Cortex of kidney (tissue), 1 donor: ENCODE results near the gene MON1A.
A peak's percentile ranks its signal among the peaks of the same experiment; 100 is the strongest.
"Not testable (repeated sequence)": the region's sequence is repeated elsewhere in the genome, so short reads cannot be mapped to it uniquely, and the experiment has no call there.

Experiments used
- DNase-seq: peaks from one replicate; lab custom pipeline; 2025; lab: John Stamatoyannopoulos, UW

Gene MON1A

GRCh38 chr3:49929291-49930167, at the start of gene MON1A:
Gene MON1A, minus strand, starts transcription at chr3:49929811. Its CDS starts 16,465 bp downstream, at chr3:49913346.
- peak; percentile 66 for DNase-seq

- no peak for DNase-seq
These were observed 47.3 kb upstream of the MON1A start for GRCh38 chr3:49976942-49977341.

GRCh38 chr3:49972656-49973055, 43.0 kb upstream of the MON1A start:
- DNase-seq = no peak

GRCh38 chr3:49968346-49968745, 38.7 kb upstream of the MON1A start:
- DNase-seq = no peak

GRCh38 chr3:49967291-49967690, 37.7 kb upstream of the MON1A start:
- DNase-seq = no peak

GRCh38 chr3:49966233-49966942, 36.8 kb upstream of the MON1A start:
- DNase-seq = no peak

GRCh38 chr3:49955636-49956035, 26.0 kb upstream of the MON1A start:
- no peak for DNase-seq

GRCh38 chr3:49952924-49953323, 23.3 kb upstream of the MON1A start:
- no peak for DNase-seq

GRCh38 chr3:49942651-49943050, 13.0 kb upstream of the MON1A start:
- DNase-seq = no peak

GRCh38 chr3:49940667-49941249, 11.1 kb upstream of the MON1A start:
- DNase-seq = no peak

GRCh38 chr3:49939858-49940666, 10.5 kb upstream of the MON1A start, which contains the start of gene RBM6:
Gene RBM6, plus strand, starts transcription at chr3:49940150. Its CDS starts 22,492 bp downstream, at chr3:49962642.
- DNase-seq = peak; percentile 96

- no peak for DNase-seq
These were observed 7.5 kb upstream of the MON1A start for GRCh38 chr3:49937090-49937489.

GRCh38 chr3:49932281-49932680, 2.7 kb upstream of the MON1A start:
- DNase-seq = not testable (repeated sequence)

- DNase-seq = no peak
These were observed 1.3 kb upstream of the MON1A start for GRCh38 chr3:49930922-49931321.

GRCh38 chr3:49930168-49930690, 618 bp upstream of the MON1A start:
- DNase-seq = no peak

GRCh38 chr3:49928481-49929017, 1.1 kb downstream of the MON1A start:
- no peak for DNase-seq

- DNase-seq = no peak
These were observed 1.8 kb downstream of the MON1A start for GRCh38 chr3:49927798-49928197.

GRCh38 chr3:49926117-49926728, 3.4 kb downstream of the MON1A start:
- no peak for DNase-seq

GRCh38 chr3:49925485-49925884, 4.1 kb downstream of the MON1A start:
- DNase-seq = no peak

GRCh38 chr3:49924683-49925082, 4.9 kb downstream of the MON1A start:
- DNase-seq = no peak
